ENCODE results near the gene NR2E3.
"Not testable (repeated sequence)": the region's sequence is repeated elsewhere in the genome, so short reads cannot be mapped to it uniquely, and the experiment has no call there.

The NR2E3 gene

GRCh38 chr15:71844916-71845315 lies 34.6 kb downstream of the NR2E3 start:
- 94 to 100% methylated on average over 1 of the region's 2 CpGs for WGBS, 2 experiments
- no peaks in the 10 kb centered on the region for H3K4me1 ChIP-seq (ENCODE audit: control insufficient read depth, insufficient read depth, low read length)
- peaks cover 4% of the 10 kb centered on the region for H3K36me3 ChIP-seq (ENCODE audit: control insufficient read depth, insufficient read depth, low read length)
- H3K4me3 ChIP-seq (ENCODE audit: insufficient read depth, low read depth, low read length) = no peak overlapping the region
- no peak overlapping the region for H3K27ac ChIP-seq (ENCODE audit: insufficient read depth, low read depth, low read length, poor library complexity, severe bottlenecking)
- H3K9me3 ChIP-seq (ENCODE audit: control insufficient read depth, low read length) = no peaks in the 10 kb centered on the region
- H3K27me3 ChIP-seq (ENCODE audit: control insufficient read depth, insufficient read depth, low read length, poor library complexity, severe bottlenecking) = no peaks in the 10 kb centered on the region

GRCh38 chr15:71853543-71853942 lies 43.2 kb downstream of the NR2E3 start:
- no peaks in the 10 kb centered on the region for H3K4me1 ChIP-seq (ENCODE audit: control insufficient read depth, insufficient read depth, low read length)
- H3K27me3 ChIP-seq (ENCODE audit: control insufficient read depth, insufficient read depth, low read length, poor library complexity, severe bottlenecking) = no peaks in the 10 kb centered on the region
- 100% methylated on average over 1 of the region's 1 CpG; no CpG with 5 or more reads in 1 of the 2 experiments for WGBS, 2 experiments
- H3K9me3 ChIP-seq (ENCODE audit: control insufficient read depth, low read length) = no peaks in the 10 kb centered on the region
- no peak overlapping the region for H3K27ac ChIP-seq (ENCODE audit: insufficient read depth, low read depth, low read length, poor library complexity, severe bottlenecking)
- H3K36me3 ChIP-seq (ENCODE audit: control insufficient read depth, insufficient read depth, low read length) = peaks cover 7% of the 10 kb centered on the region
- no peak overlapping the region for H3K4me3 ChIP-seq (ENCODE audit: insufficient read depth, low read depth, low read length)

GRCh38 chr15:71858232-71858631 lies 47.9 kb downstream of the NR2E3 start:
- H3K4me3 ChIP-seq (ENCODE audit: insufficient read depth, low read depth, low read length); H3K36me3 ChIP-seq (ENCODE audit: control insufficient read depth, insufficient read depth, low read length); H3K27me3 ChIP-seq (ENCODE audit: control insufficient read depth, insufficient read depth, low read length, poor library complexity, severe bottlenecking); H3K9me3 ChIP-seq (ENCODE audit: control insufficient read depth, low read length); H3K27ac ChIP-seq (ENCODE audit: insufficient read depth, low read depth, low read length, poor library complexity, severe bottlenecking); H3K4me1 ChIP-seq (ENCODE audit: control insufficient read depth, insufficient read depth, low read length): not testable (repeated sequence)
- 89 to 99% methylated on average over 3 of the region's 4 CpGs for WGBS, 2 experiments
